Thoracic aorta (tissue), 2 donors: ENCODE data around the gene FGA. TPM values are rescaled to one million over a fixed set of nuclear protein-coding genes. Genes with fewer than 3 reads are reported as not detected.
A peak's percentile ranks its signal among the peaks of the same experiment; 100 is the strongest.

ENCODE experiments used
- ATAC-seq: fragments of 150-250 bp; one replicate; pipeline ENCODE4 v1.8.0; 2017; ENCODE audit warnings: low read depth; ENCODE audit not compliant: insufficient number of reproducible peaks, low FRiP score
- DNase-seq: peaks from one replicate; pipeline ENCODE4 v3.0.0-alpha.2; 2020; ENCODE audit warnings: low spot score
- H3K27ac ChIP-seq, 2 donors: fragments of 200-600 bp; sonication (generic); 1 replicate in 1 of 2; 2 replicates in 1 of 2; pipeline ENCODE4 v1.5.1; 2016; ENCODE audit warnings: mild to moderate bottlenecking in 2 of 2, moderate library complexity in 2 of 2
- H3K27me3 ChIP-seq: fragments of 200-600 bp; sonication (generic); replicated peaks from 2 replicates; pipeline ENCODE4 v1.6.0; 2016; ENCODE audit warnings: mild to moderate bottlenecking; ENCODE audit not compliant: insufficient read depth
- H3K36me3 ChIP-seq: fragments of 200-600 bp; sonication (generic); one replicate; pipeline ENCODE4 v1.5.1; 2016
- H3K4me1 ChIP-seq, 2 donors: fragments of 200-600 bp; sonication (generic); 1 replicate in 1 of 2; 2 replicates in 1 of 2; pipeline versions ENCODE4 v1.5.1 to v1.6.0; 2016; ENCODE audit warnings: low read depth in 2 of 2, mild to moderate bottlenecking in 1 of 2; ENCODE audit not compliant: control insufficient read depth in 1 of 2
- H3K4me3 ChIP-seq: fragments of 200-600 bp; sonication (generic); 2 replicates; pipeline ENCODE4 v1.5.1; 2016; ENCODE audit warnings: mild to moderate bottlenecking
- H3K9me3 ChIP-seq: fragments of 200-600 bp; sonication (generic); 2 replicates; pipeline ENCODE4 v1.5.1; 2016
- CTCF ChIP-seq: fragments of 200-600 bp; sonication (generic); IDR thresholded peaks from one replicate; pipeline ENCODE4 v1.5.1; 2019; ENCODE audit warnings: antibody characterized with exemption
- total RNA-seq, 2 donors: library from RNA; depleted of rRNA; stranded (reverse); fragments of >200 nt; gene quantifications; one replicate each; pipeline versions ENCODE4 v1.1.0 to v1.2.3, GENCODE V29; 2016

The FGA gene
- total RNA-seq, 2 donors from 2014 or later: not detected

DNA sequence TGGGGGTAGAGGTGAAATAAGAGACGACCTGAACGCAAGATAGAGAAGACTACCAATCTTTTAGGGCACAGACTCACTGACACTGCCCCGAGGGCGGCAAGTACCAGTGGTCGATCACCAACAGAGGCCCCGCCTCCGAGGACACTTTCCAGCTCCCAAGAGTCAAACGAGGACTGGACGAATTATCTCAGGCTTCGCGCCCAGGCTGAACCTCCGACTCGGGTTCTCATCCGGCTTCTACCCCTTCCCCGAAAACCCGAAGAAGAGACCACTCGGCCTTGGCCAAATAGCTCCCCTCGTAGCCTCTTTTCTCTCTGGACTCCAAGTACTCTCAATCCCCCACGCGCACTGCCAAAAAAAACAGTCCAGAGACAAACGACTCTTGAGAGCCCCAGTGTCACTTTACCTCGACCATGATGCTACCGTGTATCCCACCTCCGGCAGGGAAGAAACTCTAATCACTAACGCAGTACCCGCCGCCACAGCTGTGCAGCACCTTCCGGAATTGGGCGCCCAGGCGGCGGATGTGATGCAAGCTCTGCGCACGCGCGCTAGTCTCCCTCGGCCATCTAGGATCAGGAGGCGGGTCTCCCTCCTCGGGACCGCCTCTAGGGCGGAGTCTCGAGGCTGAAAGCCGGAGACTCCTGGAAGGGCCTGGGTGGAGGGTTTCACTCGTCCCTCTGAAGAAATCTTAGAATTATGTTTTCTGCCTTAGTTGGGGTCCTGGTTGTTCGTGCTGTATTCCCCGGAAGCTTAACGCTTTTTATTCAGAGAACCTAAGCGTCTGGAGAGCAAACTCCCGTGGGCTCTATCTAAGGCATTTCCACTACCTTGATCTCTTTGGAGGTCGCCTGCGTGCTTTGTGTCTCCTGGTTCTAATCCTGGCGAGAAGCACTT, 40.4 kb downstream of the FGA start, which contains the start of gene PLRG1:
Gene PLRG1 (minus strand): TSS at position 507 of the 897 bp plus-strand sequence. CDS start 92 bp downstream, at position 415.
- peak within 1 kb of the TSS; percentile 88 for H3K4me3 ChIP-seq
- peak; percentile 50 for TF ChIP-seq CTCF
- no peaks in the 10 kb centered on the region for H3K9me3 ChIP-seq
- peaks cover 13% of the 10 kb centered on the region for H3K36me3 ChIP-seq
- peak; percentile 91 for ATAC-seq
- peaks cover 16 to 22% of the 10 kb centered on the region in 2 donors for H3K4me1 ChIP-seq
- H3K27me3 ChIP-seq: no peaks in the 10 kb centered on the region
- DNase-seq: peak; percentile 89
- peak within 1 kb of the TSS; percentile 80 to 84 for H3K27ac ChIP-seq

DNA sequence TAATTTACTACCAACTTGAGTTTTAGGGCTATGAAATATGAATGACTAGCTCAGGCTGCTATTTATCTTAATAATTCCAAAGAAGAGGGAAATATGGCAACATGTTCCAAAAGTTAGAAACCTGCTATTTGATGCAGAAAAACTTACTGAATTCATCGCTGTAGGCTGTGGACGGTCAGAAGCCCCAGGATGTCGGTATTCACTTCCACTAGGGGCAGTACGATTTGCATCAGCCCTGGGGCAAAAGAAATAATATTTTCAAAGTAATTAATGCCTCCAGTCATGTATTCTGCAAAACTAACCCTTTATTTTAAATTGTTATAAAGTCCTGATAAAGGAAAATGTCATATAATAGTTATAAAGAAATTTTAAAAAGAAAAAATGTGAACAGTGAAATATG, 44.9 kb downstream of the FGA start:
- H3K36me3 ChIP-seq: peaks cover 40% of the 10 kb centered on the region

GRCh38 chr4:154542271-154542879, 48.2 kb downstream of the FGA start:
- Histone ChIP-seq H3K36me3 (peaks cover 60% of the 10 kb centered on the region), H3K27me3 (no peaks in the 10 kb centered on the region), H3K4me3 (no peak overlapping the region), H3K27ac (no peak overlapping the region), H3K4me1 (no peaks in the 10 kb centered on the region), H3K9me3 (no peaks in the 10 kb centered on the region)
- ATAC-seq (no peak), DNase-seq (no peak)
- TF ChIP-seq CTCF: no peak

More for the DNA sequence above, 44.9 kb downstream of the FGA start:
- ATAC-seq (no peak), DNase-seq (no peak)
- Histone ChIP-seq H3K4me3 (no peak overlapping the region), H3K4me1 (peaks cover 13 to 16% of the 10 kb centered on the region in 2 donors), H3K9me3 (no peaks in the 10 kb centered on the region), H3K27me3 (no peaks in the 10 kb centered on the region), H3K27ac (no peak overlapping the region)
- no peak for TF ChIP-seq CTCF

Other genes starting within 250 kb of the FGA start
- gene DCHS2, start 98.9 kb downstream of the FGA start, total RNA-seq: under 1 TPM in 1 of 2 donors, not detected in 1; 0.35 TPM
- 10 to 100 TPM; 18.4 to 42.5 TPM for gene PLRG1, start 40.3 kb downstream of the FGA start, total RNA-seq
- gene FGB, start 27.7 kb downstream of the FGA start, total RNA-seq: not detected
- not detected for gene FGG, start 21.9 kb upstream of the FGA start, total RNA-seq
- gene LRAT, start 153.3 kb upstream of the FGA start, total RNA-seq: not detected
- gene RBM46, start 190.5 kb upstream of the FGA start, total RNA-seq: not detected